Right lung (tissue), 5 donors: ENCODE data around the gene LZTFL1. TPM values are rescaled to one million over a fixed set of nuclear protein-coding genes. Genes with fewer than 3 reads are reported as not detected.

Source experiments
- polyA plus RNA-seq, 5 donors: library from polyadenylated mRNA; unstranded; fragments of 120-200 nt; gene quantifications; one replicate each; pipeline versions ENCODE4 v1.2.1 to v1.2.3, GENCODE V29; 2013; ENCODE audit warnings: inconsistent platforms in 1 of 5, low replicate concordance in 1 of 5; ENCODE audit not compliant: insufficient read length in 5 of 5, insufficient read depth in 1 of 5

Gene LZTFL1
- polyA plus RNA-seq, 5 donors: 39.1 to 69.8 (median 58.7) TPM

Other genes with a start within 250 kb of the LZTFL1 start
- gene LIMD1, start 247.4 kb downstream of the LZTFL1 start, polyA plus RNA-seq: 100 to 1,000 TPM in 1 of 5 donors, 10 to 100 TPM in 4; 67.0 to 106 (median 86.7) TPM
- 10 to 100 TPM; 63.5 to 94.5 (median 84.3) TPM for gene SACM1L, start 152.7 kb downstream of the LZTFL1 start, polyA plus RNA-seq
- 1 to 10 TPM in 4 of 5 donors, under 1 TPM in 1; 0.60 to 2.1 (median 1.4) TPM for gene SLC6A20, start 45.6 kb downstream of the LZTFL1 start, polyA plus RNA-seq
- under 1 TPM in 3 of 5 donors, not detected in 2; 0.10 to 0.12 (median 0.11) TPM for gene CCR9, start 44.4 kb upstream of the LZTFL1 start, polyA plus RNA-seq
- gene CXCR6, start 101.3 kb upstream of the LZTFL1 start, polyA plus RNA-seq: 1 to 10 TPM in 3 of 5 donors, under 1 TPM in 2; 0.40 to 1.4 (median 1.0) TPM
- gene FYCO1, start 153.7 kb upstream of the LZTFL1 start, polyA plus RNA-seq: 10 to 100 TPM; 18.2 to 21.5 (median 19.6) TPM
- under 1 TPM; 0.15 to 0.88 (median 0.42) TPM for gene XCR1, start 185.4 kb upstream of the LZTFL1 start, polyA plus RNA-seq